Transverse colon (tissue), 4 donors: Measurements from ENCODE around the gene PRIMPOL. TPM values are rescaled to one million over a fixed set of nuclear protein-coding genes. Genes with fewer than 3 reads are reported as not detected.
"Not testable (repeated sequence)": the region's sequence is repeated elsewhere in the genome, so short reads cannot be mapped to it uniquely, and the experiment has no call there.

Experiments
- DNase-seq: peaks from one replicate; pipeline ENCODE4 v3.0.0-alpha.2; 2019
- H3K27ac ChIP-seq, 4 donors: fragments of 200-600 bp; sonication (generic); 2 replicates each; pipeline ENCODE4 v1.5.1; 2016 to 2018; ENCODE audit warnings: inconsistent platforms in 4 of 4
- H3K27me3 ChIP-seq: fragments of 200-600 bp; sonication (generic); 2 replicates; pipeline ENCODE4 v1.5.1; 2017; ENCODE audit warnings: inconsistent platforms
- H3K36me3 ChIP-seq, 4 donors: fragments of 200-600 bp; sonication (generic); 2 replicates each; pipeline ENCODE4 v1.5.1; 2017 to 2019; ENCODE audit warnings: inconsistent platforms in 4 of 4
- H3K4me1 ChIP-seq, 4 donors: fragments of 200-600 bp; sonication (generic); 2 replicates each; pipeline ENCODE4 v1.5.1; 2017 to 2020; ENCODE audit warnings: inconsistent platforms in 4 of 4
- H3K4me3 ChIP-seq, 4 donors: fragments of 200-600 bp; sonication (generic); 1 replicate in 1 of 4; 2 replicates in 3 of 4; pipeline versions ENCODE4 v1.5.1 to v1.6.1; 2017 to 2019; ENCODE audit warnings: inconsistent platforms in 4 of 4
- H3K9me3 ChIP-seq, 2 donors: fragments of 200-600 bp; sonication (generic); 2 replicates each; pipeline ENCODE4 v1.5.1; 2017 to 2019; ENCODE audit warnings: inconsistent platforms in 2 of 2
- CTCF ChIP-seq, 5 experiments: fragments of 200-600 bp in 3 of 5; fragments of 450-650 bp in 2 of 5; sonication (generic) in 3 of 5; IDR thresholded peaks; 1 replicate in 2 of 5; 2 replicates in 3 of 5; pipeline ENCODE4 v1.5.1; 2016 to 2017; ENCODE audit warnings: antibody characterized with exemption in 5 of 5, inconsistent platforms in 3 of 5, mild to moderate bottlenecking in 2 of 5, moderate library complexity in 1 of 5
- EP300 ChIP-seq: sonication (generic); formaldehyde crosslinking; IDR thresholded peaks from one replicate; pipeline ENCODE4 v1.6.1; 2017; ENCODE audit warnings: antibody characterized with exemption, low read depth
- POLR2A ChIP-seq: fragments of 450-650 bp; IDR thresholded peaks from one replicate; pipeline ENCODE4 v1.6.1; 2016; ENCODE audit warnings: antibody characterized with exemption, mild to moderate bottlenecking, moderate library complexity
- POLR2AphosphoS5 ChIP-seq, 3 donors: sonication (generic); formaldehyde crosslinking; IDR thresholded peaks; one replicate each; pipeline ENCODE4 v1.6.1; 2016; ENCODE audit warnings: antibody characterized with exemption in 3 of 3
- WGBS, 2 donors: methylation state at CpG; one replicate each; pipeline ENCODE4 v1.1.5; 2018; ENCODE audit warnings: low coverage in 1 of 2; 5-methylcytosine and 5-hydroxymethylcytosine counted together
- in situ Hi-C, 4 donors: fragments of 200-750 bp; cut with MboI; loops; one replicate each; pipeline versions ENCODE4 v1.15.0 to v1.15.1; 2017; ENCODE audit warnings: low sequenced_read_pairs in 3 of 4, low pct_ligation_motif_present in 1 of 4, low pct_unique_long_range_greater_than_20kb in 1 of 4
- intact Hi-C: fragments of 100-400 bp; cut with DNase I; formaldehyde crosslinking; loops from one replicate; pipeline ENCODE4 v1.15.1; 2023; ENCODE audit warnings: low total_unique reads
- total RNA-seq, 4 donors: library from RNA; depleted of rRNA; stranded (reverse); fragments of >200 nt; gene quantifications; one replicate each; pipeline ENCODE4 v1.1.0, GENCODE V29; 2016

The PRIMPOL gene
- total RNA-seq, 4 donors from 2014 or later, result 19.7 to 28.1 (median 24.6) TPM; not detected in 1

- peak within 1 kb of the TSS; percentile 45 to 74 (median 62) for H3K4me3 ChIP-seq
- intact Hi-C loops (no loop called here), in situ Hi-C loops (loop anchor here in 1 of 4 donors (25.0 kb wide), 1 partner anchor 253 kb away; no protein-coding TSS in a partner anchor)
- TF ChIP-seq CTCF (IDR thresholded peaks at IDR 0.05) (peak in 1 of 5 experiments; percentile 13), EP300 (peak; percentile 18), POLR2AphosphoS5 (IDR thresholded peaks at IDR 0.05) (peak; percentile 69 to 81 (median 80)), POLR2A (peak; percentile 46)
- WGBS, 2 donors, result 1% methylated on average over 44 of the region's 69 CpGs; no CpG with 5 or more reads in 1 of the 2 donors
- no peaks in the 10 kb centered on the region for H3K9me3 ChIP-seq
- peak within 1 kb of the TSS; percentile 69 to 79 (median 74) for H3K27ac ChIP-seq
- H3K4me1 ChIP-seq, result peaks cover 0 to 26% (median 8%) of the 10 kb centered on the region in 4 donors
- DNase-seq, result peak; percentile 97
- H3K36me3 ChIP-seq, result no peaks in the 10 kb centered on the region
- H3K27me3 ChIP-seq, result no peaks in the 10 kb centered on the region
Observed at GRCh38 chr4:184733654-184734524, 84.4 kb downstream of the PRIMPOL start, which contains the start of gene CENPU. Gene CENPU, minus strand, starts transcription at chr4:184734096. Its CDS starts 34 bp downstream, at chr4:184734062.

- Histone ChIP-seq H3K4me3 (peak overlapping the region in 3 of 4 donors; percentile 53 to 74 (median 70)), H3K4me1 (peaks cover 0 to 22% (median 8%) of the 10 kb centered on the region in 4 donors), H3K36me3 (no peaks in the 10 kb centered on the region), H3K27ac (peak overlapping the region; percentile 69 to 79 (median 74)), H3K27me3 (no peaks in the 10 kb centered on the region), H3K9me3 (no peaks in the 10 kb centered on the region)
- WGBS, 2 donors, result 28 to 35% methylated on average over 6 of the region's 6 CpGs
- DNase-seq, result no peak
- TF ChIP-seq POLR2A (no peak), EP300 (no peak), POLR2AphosphoS5 (IDR thresholded peaks at IDR 0.05) (no peak), CTCF (IDR thresholded peaks at IDR 0.05) (no peak)
- intact Hi-C loops, result no loop called here
- in situ Hi-C loops, result loop anchor here in 1 of 4 donors (25.0 kb wide), 1 partner anchor 253 kb away; no protein-coding TSS in a partner anchor
Observed at GRCh38 chr4:184734758-184735157, 85.2 kb downstream of the PRIMPOL start.

GRCh38 chr4:184739575-184739974, 90.0 kb downstream of the PRIMPOL start:
- in situ Hi-C loops, result loop anchor here in 1 of 4 donors (25.0 kb wide), 1 partner anchor 248 kb away; no protein-coding TSS in a partner anchor
- DNase-seq, H3K9me3 ChIP-seq, H3K27me3 ChIP-seq, H3K36me3 ChIP-seq, H3K4me3 ChIP-seq, intact Hi-C loops, H3K4me1 ChIP-seq, H3K27ac ChIP-seq: not testable (repeated sequence)
- WGBS, 2 donors, result 72% methylated on average over 1 of the region's 1 CpG; no CpG with 5 or more reads in 1 of the 2 donors

- H3K27ac ChIP-seq, result no peak overlapping the region
- H3K27me3 ChIP-seq, result no peaks in the 10 kb centered on the region
- TF ChIP-seq POLR2AphosphoS5 (IDR thresholded peaks at IDR 0.05) (no peak), POLR2A (no peak), EP300 (no peak), CTCF (IDR thresholded peaks at IDR 0.05) (no peak)
- H3K4me3 ChIP-seq, result no peak overlapping the region
- in situ Hi-C loops (loop anchor here in 2 of 4 donors (10.0 to 25.0 kb wide), 2 partner anchors 246 to 264 kb away; no protein-coding TSS in a partner anchor), intact Hi-C loops (loop anchor here (10.0 kb wide), 1 partner anchor 394 kb away; no protein-coding TSS in a partner anchor)
- peaks cover 1 to 5% (median 2%) of the 10 kb centered on the region in 4 donors for H3K4me1 ChIP-seq
- 97% methylated on average over 20 of the region's 20 CpGs; no CpG with 5 or more reads in 1 of the 2 donors for WGBS, 2 donors
- H3K36me3 ChIP-seq, result no peaks in the 10 kb centered on the region
- no peak for DNase-seq
- no peaks in the 10 kb centered on the region for H3K9me3 ChIP-seq
Observed at GRCh38 chr4:184740980-184741391, 91.4 kb downstream of the PRIMPOL start.

GRCh38 chr4:184741651-184742050, 92.1 kb downstream of the PRIMPOL start:
- H3K9me3 ChIP-seq, H3K4me3 ChIP-seq, H3K27ac ChIP-seq, DNase-seq, H3K36me3 ChIP-seq, H3K27me3 ChIP-seq: not testable (repeated sequence)
- 56 to 86% methylated on average over 1 of the region's 1 CpG for WGBS, 2 donors
- peaks cover 8 to 11% (median 9%) of the 10 kb centered on the region in 4 donors for H3K4me1 ChIP-seq
- in situ Hi-C loops (loop anchor here in 2 of 4 donors (10.0 to 25.0 kb wide), 2 partner anchors 246 to 263 kb away; no protein-coding TSS in a partner anchor), intact Hi-C loops (loop anchor here (10.0 kb wide), 1 partner anchor 393 kb away; no protein-coding TSS in a partner anchor)
